GM23338 (cell line): ENCODE measurements around the gene NKRF. TPM values are rescaled to one million over a fixed set of nuclear protein-coding genes. Genes with fewer than 3 reads are reported as not detected.

Source experiments
- ATAC-seq: fragments of 200-7000 bp; cut with Tn5 transposase; 3 replicates; pipeline ENCODE4 v1.9.1; 2020
- DNase-seq: peaks from one replicate; pipeline ENCODE4 v3.0.0-alpha.2; 2015; ENCODE audit warnings: low spot score
- H2AFZ ChIP-seq: fragments of 200-600 bp; sonication (generic); 2 replicates; pipeline ENCODE4 v1.8.0; 2016; ENCODE audit warnings: antibody characterized with exemption, mild to moderate bottlenecking, moderate library complexity
- H3F3A ChIP-seq: fragments of 200-600 bp; sonication (generic); replicated peaks from 2 replicates; pipeline ENCODE4 v1.8.0; 2017; ENCODE audit warnings: antibody characterized with exemption, mixed run types, low read depth
- H3K27ac ChIP-seq: fragments of 200-600 bp; sonication (generic); 2 replicates; pipeline ENCODE4 v1.6.1; 2016; ENCODE audit warnings: low read depth
- H3K27me3 ChIP-seq: fragments of 200-600 bp; sonication (generic); 2 replicates; pipeline ENCODE4 v1.8.0; 2016; ENCODE audit warnings: mild to moderate bottlenecking, mixed run types, moderate library complexity; ENCODE audit not compliant: insufficient read depth
- H3K36me3 ChIP-seq: fragments of 200-600 bp; sonication (generic); 2 replicates; pipeline ENCODE4 v1.8.0; 2016; ENCODE audit warnings: mild to moderate bottlenecking; ENCODE audit not compliant: insufficient read depth
- H3K4me1 ChIP-seq: fragments of 200-600 bp; sonication (generic); 2 replicates; pipeline ENCODE4 v1.8.0; 2016; ENCODE audit warnings: mild to moderate bottlenecking, moderate library complexity; ENCODE audit not compliant: insufficient read depth
- H3K4me2 ChIP-seq: fragments of 200-600 bp; sonication (generic); 2 replicates; pipeline ENCODE4 v1.7.1; 2017; ENCODE audit warnings: mixed run types
- H3K4me3 ChIP-seq: fragments of 200-600 bp; sonication (generic); 2 replicates; pipeline ENCODE4 v1.6.1; 2016; ENCODE audit warnings: mixed run types
- H3K79me2 ChIP-seq: fragments of 200-600 bp; sonication (generic); replicated peaks from 2 replicates; pipeline ENCODE4 v1.8.0; 2017; ENCODE audit warnings: mild to moderate bottlenecking; ENCODE audit not compliant: insufficient read depth
- H3K9me2 ChIP-seq: fragments of 200-600 bp; sonication (generic); 2 replicates; pipeline ENCODE4 v1.8.0; 2017; ENCODE audit not compliant: insufficient read depth
- H4K20me1 ChIP-seq: fragments of 200-600 bp; sonication (generic); replicated peaks from 2 replicates; pipeline ENCODE4 v1.8.0; 2017; ENCODE audit warnings: mild to moderate bottlenecking; ENCODE audit not compliant: insufficient read depth
- H3K27ac Mint-ChIP-seq: 2 replicates; pipeline ENCODE4 v1.8.0; 2020; ENCODE audit warnings: inconsistent platforms, mild to moderate bottlenecking, moderate library complexity, mixed read lengths
- H3K27me3 Mint-ChIP-seq: 3 replicates; pipeline ENCODE4 v1.8.0; 2022; ENCODE audit warnings: low read depth, mild to moderate bottlenecking, moderate library complexity, mixed read lengths, inconsistent platforms; ENCODE audit not compliant: insufficient read depth, poor library complexity
- H3K36me3 Mint-ChIP-seq: 3 replicates; pipeline ENCODE4 v1.8.0; 2021; ENCODE audit warnings: low read depth, mild to moderate bottlenecking, inconsistent platforms, moderate library complexity, mixed read lengths
- H3K4me1 Mint-ChIP-seq: 3 replicates; pipeline ENCODE4 v1.8.0; 2020; ENCODE audit warnings: mild to moderate bottlenecking, inconsistent platforms, mixed read lengths
- H3K4me3 Mint-ChIP-seq: 3 replicates; pipeline ENCODE4 v1.8.0; 2021; ENCODE audit warnings: moderate library complexity, mild to moderate bottlenecking, inconsistent platforms, mixed read lengths
- H3K9me3 Mint-ChIP-seq: 3 replicates; pipeline ENCODE4 v1.8.0; 2020; ENCODE audit warnings: moderate library complexity, mild to moderate bottlenecking, inconsistent platforms, mixed read lengths
- CREB1 ChIP-seq: fragments of 250-450 bp; sonication (Bioruptor Pico); IDR thresholded peaks from 2 replicates; pipeline ENCODE4 v1.5.0; 2020; ENCODE audit warnings: low read depth, mild to moderate bottlenecking, moderate library complexity
- CTCF ChIP-seq, 2 experiments: fragments of 200-600 bp in 1 of 2; sonication (generic) in 1 of 2; conservative IDR thresholded peaks; 2 replicates each; pipeline versions ENCODE4 v1.5.1 to v1.6.1; 2016 to 2017; ENCODE audit warnings: antibody characterized with exemption in 2 of 2, low read depth in 2 of 2, mild to moderate bottlenecking in 2 of 2, moderate library complexity in 1 of 2
- EZH2 ChIP-seq: fragments of 200-600 bp; sonication (generic); IDR thresholded peaks from one replicate; pipeline ENCODE4 v1.8.0; 2017; ENCODE audit warnings: antibody characterized with exemption, mild to moderate bottlenecking, low read depth; ENCODE audit not compliant: unreplicated experiment
- JUNB ChIP-seq: IDR thresholded peaks from one replicate; pipeline ENCODE4 v1.6.1; 2016; ENCODE audit warnings: antibody characterized with exemption; ENCODE audit not compliant: unreplicated experiment
- POLR2AphosphoS5 ChIP-seq: IDR thresholded peaks from 2 replicates; pipeline ENCODE4 v1.6.1; 2016; ENCODE audit warnings: antibody characterized with exemption, low read depth
- ZNF331 ChIP-seq: fragments of 250-450 bp; sonication (Bioruptor Pico); IDR thresholded peaks from 2 replicates; pipeline ENCODE4 v1.5.0; 2020; ENCODE audit warnings: low read depth, mild to moderate bottlenecking, moderate library complexity
- ZNF462 ChIP-seq: fragments of 250-450 bp; sonication (Bioruptor Pico); IDR thresholded peaks from 2 replicates; pipeline ENCODE4 v1.5.0; 2020; ENCODE audit warnings: mild to moderate bottlenecking, moderate library complexity
- polyA plus RNA-seq: library from polyadenylated mRNA; unstranded; fragments of >200 nt; fragmentation: Nextera tagmentation; extraction: Ambion mirVana; gene quantifications from 2 replicates; pipeline ENCODE4 v1.2.1, GENCODE V29; 2016
- total RNA-seq: library from RNA; depleted of rRNA; stranded (reverse); fragments of >200 nt; shearing (Covaris generic); gene quantifications from 2 replicates; pipeline ENCODE4 v1.2.3, GENCODE V29; 2014

NKRF gene
- total and polyA plus RNA-seq, 2 experiments from 2014 or later: 6.8 to 11.6 TPM

- TF ChIP-seq ZNF462 (CRISPR knock-in tag): no peak
Observed at GRCh38 chrX:119579414-119579813, 26.8 kb downstream of the NKRF start (continued).

- Mint-ChIP-seq H3K9me3 (no peaks in the 10 kb centered on the region), H3K27me3 (peaks cover 1% of the 10 kb centered on the region), H3K27ac (peak within 1 kb of the TSS; percentile 93), H3K36me3 (peaks cover 4% of the 10 kb centered on the region; the same call in 1 of the 3 replicates), H3K4me3 (peak within 1 kb of the TSS; percentile 85), H3K4me1 (peaks cover 8% of the 10 kb centered on the region; the same call in 2 of the 3 replicates)
- Histone ChIP-seq H3K9me2 (no peaks in the 10 kb centered on the region), H3K27me3 (no peaks in the 10 kb centered on the region), H2AFZ (0 out of 2 replicates have a peak within 1 kb of the TSS, but pooled peaks have one; percentile 47), H3F3A (no peaks in the 10 kb centered on the region), H3K4me2 (peak within 1 kb of the TSS; percentile 75), H3K4me1 (no peaks in the 10 kb centered on the region), H3K27ac (peak within 1 kb of the TSS; percentile 94; the same call in 1 of the 2 replicates), H3K36me3 (no peaks in the 10 kb centered on the region; the same call in 1 of the 2 replicates), H3K4me3 (peak within 1 kb of the TSS; percentile 76), H4K20me1 (no peaks in the 10 kb centered on the region), H3K79me2 (0 out of 2 replicates have a peak, but pooled peaks cover 8% of the 10 kb centered on the region)
- TF ChIP-seq CTCF (conservative IDR thresholded peaks at IDR 0.05; ENCODE audit: low read depth in 2 of 2) (peak; percentile 15 to 39; a peak in 2 of 4 replicates), JUNB (no peak), CREB1 (CRISPR knock-in tag) (peak; percentile 85), EZH2 (no peak), POLR2AphosphoS5 (peak; percentile 95), ZNF331 (CRISPR knock-in tag) (no peak)
- ATAC-seq: peak; percentile 87
- peak; percentile 93 for DNase-seq
Observed at GRCh38 chrX:119574394-119575266, 31.6 kb downstream of the NKRF start, which contains the start of gene UBE2A. Gene UBE2A, plus strand, starts transcription at chrX:119574563. Its CDS starts 149 bp downstream, at chrX:119574712.
